Stomach (tissue), 19 donors: ENCODE measurements around the gene EIF2S2. TPM values are rescaled to one million over a fixed set of nuclear protein-coding genes. Genes with fewer than 3 reads are reported as not detected.
"Not testable (repeated sequence)": the region's sequence is repeated elsewhere in the genome, so short reads cannot be mapped to it uniquely, and the experiment has no call there.

Experiments
- DNase-seq, 2 donors: peaks; one replicate each; pipeline versions ENCODE4 v3.0.0 to v3.0.0-alpha.2; 2013 to 2019
- H3K27ac ChIP-seq, 5 donors: fragments of 200-600 bp in 4 of 5; sonication (generic) in 4 of 5; one replicate each; pipeline ENCODE4 v1.5.1; 2013 to 2019; ENCODE audit warnings: mild to moderate bottlenecking in 1 of 5, moderate library complexity in 1 of 5
- H3K27me3 ChIP-seq, 3 donors: fragments of 200-600 bp; sonication (generic); one replicate each; pipeline ENCODE4 v1.5.1; 2017 to 2019; ENCODE audit warnings: mixed run types in 1 of 3
- H3K36me3 ChIP-seq, 4 donors: fragments of 200-600 bp; sonication (generic); 1 replicate in 3 of 4; 2 replicates in 1 of 4; pipeline ENCODE4 v1.5.1; 2016 to 2019
- H3K4me1 ChIP-seq, 4 donors: fragments of 200-600 bp; sonication (generic); one replicate each; pipeline ENCODE4 v1.5.1; 2016 to 2019
- H3K4me3 ChIP-seq, 4 donors: fragments of 200-600 bp; sonication (generic) in 3 of 4; one replicate each; pipeline ENCODE4 v1.5.1; 2016 to 2019; ENCODE audit warnings: mild to moderate bottlenecking in 1 of 4
- H3K9me3 ChIP-seq, 4 donors: fragments of 200-600 bp; sonication (generic); one replicate each; pipeline ENCODE4 v1.5.1; 2016 to 2019
- CTCF ChIP-seq, 7 experiments: fragments of 450-650 bp in 4 of 7; fragments of 200-600 bp in 3 of 7; sonication (generic) in 3 of 7; IDR thresholded peaks; one replicate each; pipeline ENCODE4 v1.5.1; 2016 to 2019; ENCODE audit warnings: antibody characterized with exemption in 7 of 7, control low read depth in 2 of 7, mild to moderate bottlenecking in 1 of 7
- EP300 ChIP-seq: sonication (generic); formaldehyde crosslinking; IDR thresholded peaks from one replicate; pipeline ENCODE4 v1.6.1; 2017; ENCODE audit warnings: antibody characterized with exemption
- POLR2A ChIP-seq, 4 donors: fragments of 450-650 bp; IDR thresholded peaks; one replicate each; pipeline ENCODE4 v1.6.1; 2016; ENCODE audit warnings: antibody characterized with exemption in 4 of 4, control low read depth in 2 of 4, mild to moderate bottlenecking in 1 of 4, moderate library complexity in 1 of 4
- POLR2AphosphoS5 ChIP-seq, 3 donors: sonication (generic); formaldehyde crosslinking; IDR thresholded peaks; one replicate each; pipeline ENCODE4 v1.6.1; 2016; ENCODE audit warnings: antibody characterized with exemption in 3 of 3
- WGBS, 5 donors: extraction: QIAGEN DNeasy Blood & Tissue Kit in 3 of 5; methylation state at CpG; one replicate each; pipeline versions ENCODE4 v1.1.5 to v1.1.7; 2013 to 2018; 5-methylcytosine and 5-hydroxymethylcytosine counted together
- intact Hi-C: fragments of 100-400 bp; cut with DNase I; formaldehyde crosslinking; loops from one replicate; pipeline ENCODE4 v1.15.1; 2023; ENCODE audit warnings: low total_unique reads
- long read RNA-seq, 10 donors: transcript quantifications; one replicate each; lab custom pipeline, GENCODE V29; 2026
- polyA plus RNA-seq, 3 donors: library from polyadenylated mRNA; stranded (reverse); fragments of 200-250 nt; gene quantifications; one replicate each; pipeline ENCODE4 v1.2.3, GENCODE V29; 2013
- total RNA-seq, 5 donors: library from RNA; depleted of rRNA; stranded (reverse); fragments of >200 nt; gene quantifications; one replicate each; pipeline versions ENCODE4 v1.1.0 to v1.2.3, GENCODE V29; 2014 to 2016
- donor health status: healthy with polysubstance abuse.
- donor health status: Bipolar disorder and iron deficiency.
- donor health status: healthy.

The EIF2S2 gene, protein sequence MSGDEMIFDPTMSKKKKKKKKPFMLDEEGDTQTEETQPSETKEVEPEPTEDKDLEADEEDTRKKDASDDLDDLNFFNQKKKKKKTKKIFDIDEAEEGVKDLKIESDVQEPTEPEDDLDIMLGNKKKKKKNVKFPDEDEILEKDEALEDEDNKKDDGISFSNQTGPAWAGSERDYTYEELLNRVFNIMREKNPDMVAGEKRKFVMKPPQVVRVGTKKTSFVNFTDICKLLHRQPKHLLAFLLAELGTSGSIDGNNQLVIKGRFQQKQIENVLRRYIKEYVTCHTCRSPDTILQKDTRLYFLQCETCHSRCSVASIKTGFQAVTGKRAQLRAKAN
- total RNA-seq (10 to 100 TPM; 26.6 to 51.2 (median 42.9) TPM), polyA plus RNA-seq (10 to 100 TPM; 41.5 to 92.4 (median 56.5) TPM)
- long read RNA-seq, donor 1, transcript EIF2S2-201 (9 exons, 2,656 nt) = major isoform, 11 of 41 reads
- long read RNA-seq, donor 1, partial matches to known transcripts = 30 of 41 reads
- long read RNA-seq, donor 1, other reads (novel, unspliced or antisense) = 0 of 41 reads
- long read RNA-seq, donor 2, transcript EIF2S2-201 (9 exons, 2,656 nt) = major isoform, 26 of 87 reads
- long read RNA-seq, donor 2, partial matches to known transcripts = 61 of 87 reads
- long read RNA-seq, donor 2, other reads (novel, unspliced or antisense) = 0 of 87 reads
- long read RNA-seq, donor 3, transcript EIF2S2-201 (9 exons, 2,656 nt) = major isoform, 11 of 44 reads
- long read RNA-seq, donor 3, partial matches to known transcripts = 33 of 44 reads
- long read RNA-seq, donor 3, other reads (novel, unspliced or antisense) = 0 of 44 reads
- long read RNA-seq, donor 4 = 0 reads
- long read RNA-seq, donor 5, transcript EIF2S2-201 (9 exons, 2,656 nt) = major isoform, 20 of 70 reads
- long read RNA-seq, donor 5, partial matches to known transcripts = 50 of 70 reads
- long read RNA-seq, donor 5, other reads (novel, unspliced or antisense) = 0 of 70 reads
- long read RNA-seq, donor 6, transcript EIF2S2-201 (9 exons, 2,656 nt) = major isoform, 50 of 184 reads
- long read RNA-seq, donor 6, partial matches to known transcripts = 134 of 184 reads
- long read RNA-seq, donor 6, other reads (novel, unspliced or antisense) = 0 of 184 reads
- long read RNA-seq, donor 7, transcript EIF2S2-201 (9 exons, 2,656 nt) = major isoform, 22 of 107 reads
- long read RNA-seq, donor 7, partial matches to known transcripts = 85 of 107 reads
- long read RNA-seq, donor 7, other reads (novel, unspliced or antisense) = 0 of 107 reads
- long read RNA-seq, donor 8, transcript EIF2S2-201 (9 exons, 2,656 nt) = major isoform, 21 of 76 reads
- long read RNA-seq, donor 8, partial matches to known transcripts = 55 of 76 reads
- long read RNA-seq, donor 8, other reads (novel, unspliced or antisense) = 0 of 76 reads
- long read RNA-seq, donor 9, transcript EIF2S2-201 (9 exons, 2,656 nt) = major isoform, 11 of 73 reads
- long read RNA-seq, donor 9, partial matches to known transcripts = 62 of 73 reads
- long read RNA-seq, donor 9, other reads (novel, unspliced or antisense) = 0 of 73 reads
- long read RNA-seq, donor 10, transcript EIF2S2-201 (9 exons, 2,656 nt) = major isoform, 10 of 29 reads
- long read RNA-seq, donor 10, partial matches to known transcripts = 19 of 29 reads
- long read RNA-seq, donor 10, other reads (novel, unspliced or antisense) = 0 of 29 reads

DNA sequence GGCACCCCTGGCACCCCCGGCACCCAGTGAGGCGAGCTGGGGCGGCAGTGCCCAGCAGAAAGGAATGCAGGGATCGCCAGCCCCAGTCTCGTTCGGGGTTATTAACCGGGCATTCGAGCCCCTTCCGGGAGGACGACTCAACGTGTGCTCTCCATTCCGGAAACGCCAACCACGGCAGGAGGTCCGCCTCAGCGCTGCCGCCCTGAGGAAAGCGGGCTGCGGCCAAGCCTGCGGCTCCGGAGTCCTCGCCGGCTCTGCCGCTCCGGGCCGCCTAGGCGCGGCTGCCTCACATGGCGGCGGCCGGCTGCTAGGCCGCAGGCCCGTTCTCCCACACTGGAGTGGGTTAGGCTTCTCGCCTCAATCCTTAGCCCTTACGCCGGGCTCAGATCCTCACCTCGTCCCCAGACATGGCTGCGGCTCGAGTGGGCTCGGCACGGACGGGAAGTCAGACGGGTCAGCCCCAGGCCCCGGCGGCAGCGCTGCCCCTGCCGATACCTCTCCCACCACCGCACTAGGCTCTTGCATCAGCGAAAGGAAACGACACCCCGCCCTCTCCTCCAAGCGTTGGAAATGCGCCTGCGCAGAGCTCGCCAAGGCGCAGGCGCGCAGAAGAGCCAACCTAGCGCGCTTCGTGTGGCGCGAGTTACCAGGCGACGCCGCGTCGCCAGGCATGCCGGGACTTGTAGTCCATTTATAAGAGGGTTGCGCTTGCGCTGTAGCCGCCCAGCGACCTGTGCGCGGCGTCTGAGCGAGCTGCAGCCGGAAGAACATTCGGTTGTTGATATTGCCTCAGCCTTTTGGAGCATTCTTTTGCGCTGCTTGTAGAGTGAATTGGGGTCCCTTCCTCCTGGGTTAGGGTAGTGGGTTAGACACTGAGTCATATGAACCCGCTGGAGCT is at the start of gene EIF2S2:
EIF2S2 (minus strand) TSS at position 542 of the 898 bp plus-strand sequence; CDS start at position 409, 133 bp downstream.
- no peak for TF ChIP-seq EP300
- peak; percentile 92 to 99 (median 97) for TF ChIP-seq POLR2AphosphoS5 (IDR thresholded peaks at IDR 0.05)
- peak in 2 of 4 donors; percentile 91 to 96 for TF ChIP-seq POLR2A (IDR thresholded peaks at IDR 0.05)
- TF ChIP-seq CTCF (IDR thresholded peaks at IDR 0.05) = peak in 1 of 7 experiments; percentile 15
- peak within 1 kb of the TSS; percentile 95 to 100 (median 98) for H3K27ac ChIP-seq
- peak; percentile 98 to 100 for DNase-seq
- H3K4me3 ChIP-seq = peak within 1 kb of the TSS; percentile 79 to 98 (median 96)
- intact Hi-C loops = no loop called here
- 0% methylated on average over 47 to 81 of the region's 81 CpGs for WGBS, 5 donors
- H3K4me1 ChIP-seq = peaks cover 35 to 49% (median 43%) of the 10 kb centered on the region in 4 donors
- H3K36me3 ChIP-seq = peaks cover 0 to 14% (median 12%) of the 10 kb centered on the region in 4 donors
- H3K27me3 ChIP-seq = no peaks in the 10 kb centered on the region
- H3K9me3 ChIP-seq = no peaks in the 10 kb centered on the region

- H3K4me3 ChIP-seq, intact Hi-C loops, DNase-seq, H3K9me3 ChIP-seq, H3K4me1 ChIP-seq, H3K27ac ChIP-seq, H3K36me3 ChIP-seq: not testable (repeated sequence)
- peaks cover 0 to 13% (median 0%) of the 10 kb centered on the region in 3 donors for H3K27me3 ChIP-seq
- 69 to 84% (median 76%) methylated on average over 8 of the region's 8 CpGs for WGBS, 5 donors
Observed at GRCh38 chr20:34157697-34158096, 45.7 kb upstream of the EIF2S2 start.

GRCh38 chr20:34155836-34156235 is 43.8 kb upstream of the EIF2S2 start:
- Histone ChIP-seq H3K4me3 (no peak overlapping the region), H3K27me3 (peaks cover 0 to 13% (median 0%) of the 10 kb centered on the region in 3 donors), H3K4me1 (no peaks in the 10 kb centered on the region), H3K36me3 (no peaks in the 10 kb centered on the region), H3K27ac (no peak overlapping the region), H3K9me3 (no peaks in the 10 kb centered on the region)
- intact Hi-C loops = no loop called here
- 52 to 69% (median 63%) methylated on average over 2 of the region's 2 CpGs for WGBS, 5 donors
- no peak for TF ChIP-seq CTCF (IDR thresholded peaks at IDR 0.05)
- TF ChIP-seq EP300 = no peak
- TF ChIP-seq POLR2AphosphoS5 (IDR thresholded peaks at IDR 0.05) = no peak
- TF ChIP-seq POLR2A (IDR thresholded peaks at IDR 0.05) = no peak
- no peak for DNase-seq

- H3K4me3 ChIP-seq, H3K4me1 ChIP-seq, H3K27ac ChIP-seq, intact Hi-C loops, DNase-seq, H3K9me3 ChIP-seq, H3K36me3 ChIP-seq: not testable (repeated sequence)
- peaks cover 0 to 13% (median 0%) of the 10 kb centered on the region in 3 donors for H3K27me3 ChIP-seq
- 84 to 91% (median 88%) methylated on average over 6 of the region's 6 CpGs for WGBS, 5 donors
Observed at GRCh38 chr20:34153169-34153568, 41.1 kb upstream of the EIF2S2 start.

DNA sequence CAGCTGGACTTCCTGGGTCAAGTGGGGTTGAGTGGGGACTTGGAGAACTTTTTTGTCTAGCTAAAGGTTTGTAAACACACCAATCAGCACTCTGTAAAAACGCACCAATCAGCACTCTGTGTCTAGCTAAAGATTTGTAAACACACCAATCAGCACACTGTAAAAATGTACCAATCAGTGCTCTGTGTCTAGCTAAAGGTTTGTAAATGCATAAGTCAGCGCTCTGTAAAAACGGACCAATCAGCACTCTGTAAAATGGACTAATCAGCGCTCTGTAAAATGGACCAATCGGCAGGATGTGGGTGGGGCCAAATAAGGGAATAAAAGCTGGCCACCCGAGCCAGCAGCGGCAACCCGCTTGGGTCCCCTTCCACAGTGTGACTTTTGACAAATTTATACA is 40.0 kb upstream of the EIF2S2 start:
- H3K9me3 ChIP-seq, H3K4me1 ChIP-seq, intact Hi-C loops, H3K27ac ChIP-seq, H3K4me3 ChIP-seq, DNase-seq, H3K36me3 ChIP-seq: not testable (repeated sequence)
- WGBS, 5 donors = 88 to 93% (median 91%) methylated on average over 8 of the region's 8 CpGs
- H3K27me3 ChIP-seq = peaks cover 0 to 13% (median 0%) of the 10 kb centered on the region in 3 donors
